GF-D8 (cell line): Measurements from ENCODE around the gene CFAP107.
"Not testable (repeated sequence)": the region's sequence is repeated elsewhere in the genome, so short reads cannot be mapped to it uniquely, and the experiment has no call there.

Experiments
- DNase-seq: peaks from one replicate; lab custom pipeline; 2025; lab: John Stamatoyannopoulos, UW

CFAP107 gene

DNA sequence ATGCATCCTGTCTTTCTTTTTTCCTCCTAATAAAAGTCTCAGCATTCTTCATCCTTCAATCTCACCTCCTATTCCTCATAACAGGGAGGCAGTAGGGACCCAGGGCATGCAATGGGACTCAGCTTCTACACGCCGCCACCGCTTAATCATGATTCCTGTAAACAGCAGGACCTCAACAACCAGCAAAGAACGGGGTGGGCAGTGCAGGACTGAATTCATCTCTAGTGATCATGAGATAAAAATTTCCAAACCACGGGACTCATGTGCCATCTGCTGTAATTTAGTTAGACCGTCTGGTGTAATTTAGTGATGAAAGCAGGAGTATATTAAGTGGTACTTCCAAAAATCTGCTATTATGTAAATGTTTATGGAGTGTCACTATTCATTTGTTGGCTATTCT lies 32.9 kb downstream of the CFAP107 start:
- no peak for DNase-seq

DNA sequence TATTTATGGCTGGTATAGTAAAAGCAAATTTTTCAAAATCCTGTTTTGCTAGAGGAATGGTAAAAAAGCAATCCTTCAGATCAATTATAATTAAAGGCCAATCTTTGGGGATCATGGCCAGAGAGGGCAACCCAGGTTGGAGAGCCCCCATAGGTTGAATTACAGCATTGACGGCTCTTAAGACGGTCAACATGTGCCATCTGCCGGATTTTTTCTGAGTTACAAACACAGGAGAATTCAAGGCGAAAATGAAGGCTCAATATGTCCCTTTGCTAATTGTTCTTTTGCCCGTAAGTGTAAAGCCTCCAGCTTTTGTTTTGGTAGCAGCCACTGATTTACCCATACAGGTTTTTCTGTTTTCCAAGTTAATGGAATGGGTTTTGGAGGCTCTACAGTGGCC lies 35.5 kb downstream of the CFAP107 start:
- DNase-seq: not testable (repeated sequence)

DNA sequence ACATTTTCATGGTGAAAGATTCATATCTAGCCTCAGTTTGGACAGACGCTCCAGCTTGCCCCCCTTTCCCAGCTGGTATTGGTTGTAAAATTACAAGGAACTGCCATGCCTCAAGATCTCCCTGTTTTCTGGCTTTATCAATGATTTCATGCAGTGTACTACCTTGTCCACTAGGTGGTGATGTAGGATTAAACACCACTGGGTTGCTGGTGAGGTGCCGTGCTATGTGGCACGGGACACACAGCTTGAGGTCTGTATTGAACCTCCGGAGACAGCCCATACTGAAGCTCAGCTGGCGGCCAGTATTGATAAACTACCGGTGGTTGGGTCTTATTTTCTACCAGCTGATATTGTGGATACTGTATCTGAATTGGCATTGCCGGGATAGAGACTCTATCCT lies 37.8 kb downstream of the CFAP107 start:
- DNase-seq: not testable (repeated sequence)

DNA sequence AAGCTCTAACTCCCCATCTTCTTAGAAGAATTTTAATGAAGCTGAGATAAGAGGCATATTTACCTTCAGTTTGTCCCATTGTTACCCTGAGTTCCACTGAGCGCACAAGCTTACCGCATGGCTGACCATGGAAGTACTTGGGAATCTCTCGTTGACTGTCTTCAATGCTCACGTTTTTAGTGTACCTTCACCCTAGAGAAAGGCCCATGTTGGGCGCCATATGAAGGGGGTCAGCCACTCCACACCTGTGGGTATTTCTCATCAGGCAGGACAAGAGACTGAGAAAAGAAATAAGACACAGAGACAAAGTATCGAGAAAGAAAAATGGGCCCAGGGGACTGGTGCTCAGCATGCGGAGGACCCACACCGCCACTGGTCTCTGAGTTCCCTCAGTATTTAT lies 38.7 kb downstream of the CFAP107 start:
- DNase-seq: not testable (repeated sequence)

DNA sequence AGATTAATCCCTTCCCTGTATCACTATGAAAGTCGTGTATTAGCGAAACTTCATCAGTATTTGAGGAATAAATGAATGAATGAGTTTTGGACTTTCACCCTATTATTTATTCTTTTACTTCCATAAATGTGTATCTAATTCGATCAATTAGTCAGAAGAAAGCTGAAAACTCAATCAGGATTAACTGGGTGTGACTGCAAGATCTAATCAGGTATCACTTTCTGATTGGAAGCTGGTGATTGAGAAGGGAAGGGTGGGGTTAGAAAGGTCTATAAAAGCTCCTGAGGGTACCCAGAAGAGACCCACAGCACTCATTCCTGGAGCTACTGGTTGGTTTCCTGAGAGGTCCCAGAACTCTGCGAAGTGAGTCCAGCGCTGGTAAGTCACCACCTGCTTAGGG lies 45.1 kb downstream of the CFAP107 start, which contains the start of gene PRAMEF1:
Gene PRAMEF1 (plus strand): TSS at position 301 of the 400 bp plus-strand sequence. CDS start 1,831 bp downstream, outside the sequence.
- not testable (repeated sequence) for DNase-seq

DNA sequence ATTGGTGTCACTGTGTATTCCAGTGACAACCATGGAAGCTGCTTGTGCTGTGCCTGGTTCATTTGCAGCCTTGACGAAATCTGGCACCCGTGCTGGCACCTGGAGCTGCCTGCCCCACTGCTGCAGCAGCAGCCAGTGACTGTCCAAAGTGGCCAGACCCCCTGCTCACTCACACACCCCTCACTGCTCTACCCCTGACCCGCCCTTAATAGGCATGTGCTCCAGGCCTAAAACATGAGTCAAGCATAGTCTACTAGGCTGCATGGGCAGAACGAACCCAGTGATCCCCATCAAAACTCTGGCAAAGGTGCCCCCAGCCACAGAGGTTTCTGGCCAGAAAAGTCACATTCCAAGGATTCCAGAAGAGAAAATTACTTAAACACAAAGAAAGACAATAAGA lies 52.9 kb downstream of the CFAP107 start:
- no peak for DNase-seq

DNA sequence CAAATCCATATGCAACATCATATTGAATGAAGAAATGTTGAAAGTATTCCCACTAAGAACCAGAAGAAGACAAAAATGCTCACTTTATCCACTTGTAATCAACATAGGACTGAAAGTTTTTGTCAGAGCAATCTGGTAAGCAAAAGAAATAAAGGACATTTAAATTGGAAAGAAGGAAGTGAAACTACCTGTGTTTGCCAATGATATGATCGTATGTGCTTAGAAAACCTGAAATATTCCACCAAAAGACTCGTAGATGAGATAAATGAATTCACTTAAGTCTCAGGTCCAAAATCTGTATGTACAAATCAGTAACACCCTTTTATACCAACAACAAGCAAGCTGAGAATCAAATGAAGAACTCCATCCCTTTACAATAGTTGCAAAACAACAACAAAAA lies 53.7 kb downstream of the CFAP107 start:
- DNase-seq: no peak

DNA sequence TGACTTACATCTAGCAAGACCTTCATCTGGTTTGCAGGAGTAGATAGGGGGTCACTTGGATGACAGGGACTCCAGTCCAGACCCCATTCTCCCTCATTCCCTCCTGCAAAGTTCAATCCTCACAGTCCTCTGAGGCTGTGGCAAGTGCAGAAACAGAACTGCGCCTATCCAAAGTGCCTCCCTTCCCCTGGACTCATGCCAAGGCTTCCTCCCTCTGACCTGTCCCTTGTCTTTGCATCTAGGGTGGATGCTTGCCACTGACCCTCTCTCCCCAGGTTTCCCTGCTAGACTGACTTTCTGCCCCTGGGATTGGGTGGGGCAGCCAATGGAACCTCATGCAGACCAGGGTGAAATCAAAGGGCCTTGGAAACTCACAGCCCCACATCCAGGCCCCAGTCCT lies 63.9 kb downstream of the CFAP107 start:
- DNase-seq: no peak

DNA sequence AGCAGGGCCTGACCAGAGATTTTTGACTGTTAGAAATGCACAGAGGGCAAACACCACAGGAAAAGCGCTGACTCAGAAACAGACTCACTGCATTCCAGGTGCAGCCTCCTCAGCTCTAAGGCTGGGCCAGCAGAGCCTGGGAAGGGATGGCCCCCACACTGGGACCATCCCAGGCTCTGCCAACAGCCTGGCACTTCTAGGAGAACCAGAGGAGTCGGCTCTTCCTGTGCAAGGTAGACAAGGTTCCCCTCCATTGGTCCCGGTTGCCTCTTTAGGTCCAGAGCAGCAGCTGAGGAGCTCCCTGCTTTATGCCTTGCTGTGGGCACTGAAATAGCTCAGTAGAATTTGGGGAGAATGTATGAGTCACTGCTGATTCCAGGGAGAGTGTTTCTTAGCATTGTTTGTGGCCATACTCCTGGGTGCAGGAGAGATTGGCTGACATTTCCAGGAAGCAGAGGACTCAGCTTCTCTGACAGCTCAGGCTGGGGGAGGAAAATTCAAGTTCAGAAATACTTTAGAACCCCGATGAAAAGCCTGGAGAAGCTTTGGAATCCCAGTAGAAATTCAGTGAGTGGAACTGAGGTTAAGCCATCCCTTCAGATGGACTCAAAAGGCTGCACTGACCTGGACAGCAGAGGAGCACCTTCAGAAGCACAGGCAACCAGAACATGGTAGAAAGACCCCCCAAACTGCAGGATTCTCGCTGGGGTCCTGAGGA lies 64.8 kb downstream of the CFAP107 start:
- DNase-seq: no peak

DNA sequence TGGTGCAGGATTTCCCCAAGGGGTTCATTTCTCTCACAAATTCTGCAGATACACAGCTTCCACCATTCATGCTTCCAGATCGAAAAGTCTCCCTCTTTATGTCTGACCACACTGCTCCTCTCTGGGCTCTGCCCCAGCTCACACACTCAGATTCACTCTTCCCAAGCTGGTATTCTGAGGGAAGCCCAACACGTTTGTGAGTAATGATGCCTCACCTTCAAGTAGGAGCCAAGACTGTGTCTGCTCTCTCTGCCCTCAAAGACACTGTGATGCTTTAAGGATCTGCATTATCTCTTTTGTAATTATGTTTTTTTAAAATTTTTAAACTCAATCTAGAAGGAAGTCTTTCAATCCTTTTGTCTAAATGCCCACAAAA lies 65.4 kb downstream of the CFAP107 start:
- DNase-seq: no peak
